ENCODE results near the gene MCAT. TPM values are rescaled to one million over a fixed set of nuclear protein-coding genes. Genes with fewer than 3 reads are reported as not detected.
"Not testable (repeated sequence)": the region's sequence is repeated elsewhere in the genome, so short reads cannot be mapped to it uniquely, and the experiment has no call there.

Gene MCAT
- total RNA-seq, 2 experiments from 2014 or later: 14.8 to 15.0 TPM

DNA sequence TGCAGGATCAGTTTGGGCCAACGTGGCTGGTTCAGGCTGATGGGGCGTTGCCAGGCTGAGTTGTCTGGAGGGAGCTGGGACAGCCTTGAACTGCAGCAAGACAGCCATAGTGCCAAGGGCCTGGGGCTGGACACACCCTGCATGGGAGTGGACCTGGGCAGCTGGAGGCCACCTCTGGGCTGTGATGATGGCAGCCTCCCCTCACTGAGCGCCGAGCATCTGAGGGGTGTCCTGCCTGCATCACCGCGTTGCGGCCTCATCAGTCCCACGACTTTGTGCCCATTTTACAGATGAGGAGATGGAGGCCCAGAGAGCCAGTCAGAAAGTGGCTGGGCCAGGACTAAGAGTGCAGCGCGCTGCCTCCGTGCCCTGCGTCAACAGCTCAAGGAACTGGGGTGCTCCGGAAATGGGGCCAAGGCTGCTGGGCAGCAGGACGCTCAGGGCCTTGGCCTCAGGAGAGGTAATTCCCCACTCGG is 7.6 kb upstream of the MCAT start:
- Mint-ChIP-seq H3K4me3 (peak overlapping the region; percentile 90), H3K27me3 (no peaks in the 10 kb centered on the region), H3K27ac (peak overlapping the region; percentile 86), H3K36me3 (ENCODE audit: low read depth) (no peaks in the 10 kb centered on the region), H3K4me1 (ENCODE audit: low read depth) (peaks cover 29% of the 10 kb centered on the region), H3K9me3 (no peaks in the 10 kb centered on the region)
- TF ChIP-seq, protein P1, sequence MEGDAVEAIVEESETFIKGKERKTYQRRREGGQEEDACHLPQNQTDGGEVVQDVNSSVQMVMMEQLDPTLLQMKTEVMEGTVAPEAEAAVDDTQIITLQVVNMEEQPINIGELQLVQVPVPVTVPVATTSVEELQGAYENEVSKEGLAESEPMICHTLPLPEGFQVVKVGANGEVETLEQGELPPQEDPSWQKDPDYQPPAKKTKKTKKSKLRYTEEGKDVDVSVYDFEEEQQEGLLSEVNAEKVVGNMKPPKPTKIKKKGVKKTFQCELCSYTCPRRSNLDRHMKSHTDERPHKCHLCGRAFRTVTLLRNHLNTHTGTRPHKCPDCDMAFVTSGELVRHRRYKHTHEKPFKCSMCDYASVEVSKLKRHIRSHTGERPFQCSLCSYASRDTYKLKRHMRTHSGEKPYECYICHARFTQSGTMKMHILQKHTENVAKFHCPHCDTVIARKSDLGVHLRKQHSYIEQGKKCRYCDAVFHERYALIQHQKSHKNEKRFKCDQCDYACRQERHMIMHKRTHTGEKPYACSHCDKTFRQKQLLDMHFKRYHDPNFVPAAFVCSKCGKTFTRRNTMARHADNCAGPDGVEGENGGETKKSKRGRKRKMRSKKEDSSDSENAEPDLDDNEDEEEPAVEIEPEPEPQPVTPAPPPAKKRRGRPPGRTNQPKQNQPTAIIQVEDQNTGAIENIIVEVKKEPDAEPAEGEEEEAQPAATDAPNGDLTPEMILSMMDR (IDR thresholded peaks at IDR 0.05): no peak
- CTCF ChIA-PET: no interaction called here
- no peak for DNase-seq
- intact Hi-C loops (cut with micrococcal nuclease): no loop called here
- ATAC-seq: no peak
- POLR2A ChIA-PET: interaction anchor here (0.8 kb wide), 1 partner anchor 35 kb away, joined by 3 read pairs; no protein-coding TSS in a partner anchor

DNA sequence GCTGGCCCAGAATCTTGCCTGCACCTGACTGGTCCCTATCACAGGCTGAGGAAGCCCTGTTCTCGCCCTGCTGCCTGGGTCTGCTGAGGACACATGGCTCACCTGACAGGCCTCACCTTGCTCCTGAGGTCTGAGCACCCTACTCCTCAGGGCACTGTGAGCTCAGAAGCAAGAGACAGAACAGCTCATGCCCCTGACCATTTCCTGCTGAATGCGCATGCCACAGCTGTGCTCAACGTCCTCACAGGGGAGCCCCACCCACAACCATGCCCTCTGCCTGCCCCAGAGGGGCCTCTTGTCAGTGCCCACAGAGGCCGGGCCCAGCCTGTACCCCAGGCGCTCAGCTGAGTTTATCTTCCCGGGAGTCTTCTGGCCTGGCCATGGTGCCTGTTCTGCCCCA is 5.4 kb upstream of the MCAT start:
- Mint-ChIP-seq H3K27ac (no peak overlapping the region), H3K36me3 (ENCODE audit: low read depth) (no peaks in the 10 kb centered on the region), H3K9me3 (no peaks in the 10 kb centered on the region), H3K4me1 (ENCODE audit: low read depth) (peaks cover 20% of the 10 kb centered on the region), H3K4me3 (no peak overlapping the region), H3K27me3 (no peaks in the 10 kb centered on the region)
- POLR2A ChIA-PET: no interaction called here
- TF ChIP-seq, protein P1 (IDR thresholded peaks at IDR 0.05): no peak
- CTCF ChIA-PET: no interaction called here
- ATAC-seq: no peak
- DNase-seq: peak; percentile 27
- intact Hi-C loops (cut with micrococcal nuclease): no loop called here

DNA sequence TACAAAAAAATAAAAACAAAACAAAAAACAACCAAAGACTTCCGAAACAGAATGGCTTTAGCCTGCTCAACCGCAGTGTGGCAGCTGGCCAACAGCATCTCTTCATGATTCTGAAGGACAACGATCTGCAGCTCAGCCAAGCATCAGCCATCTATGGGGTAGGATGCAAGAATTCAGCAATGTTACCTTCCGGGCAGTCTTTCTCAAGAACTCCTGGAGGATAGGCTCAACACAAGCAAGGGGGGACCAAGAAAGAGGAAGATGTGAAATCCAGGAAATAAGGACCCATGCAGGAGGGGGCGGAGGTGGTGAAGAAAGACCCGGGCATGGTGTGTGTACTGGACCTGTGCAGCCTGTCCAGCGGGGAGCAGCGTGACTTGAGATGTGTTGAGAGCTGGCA is 4.6 kb upstream of the MCAT start:
- H3K9me3 Mint-ChIP-seq: no peaks in the 10 kb centered on the region
- no peak overlapping the region for H3K27ac Mint-ChIP-seq
- no peaks in the 10 kb centered on the region for H3K27me3 Mint-ChIP-seq
- peaks cover 18% of the 10 kb centered on the region for H3K4me1 Mint-ChIP-seq (ENCODE audit: low read depth)
- DNase-seq (no peak), ATAC-seq (no peak)
- POLR2A ChIA-PET: no interaction called here
- no peak overlapping the region for H3K4me3 Mint-ChIP-seq
- TF ChIP-seq, protein P1 (IDR thresholded peaks at IDR 0.05): no peak
- intact Hi-C loops (cut with micrococcal nuclease): no loop called here
- no peaks in the 10 kb centered on the region for H3K36me3 Mint-ChIP-seq (ENCODE audit: low read depth)
- CTCF ChIA-PET: no interaction called here

DNA sequence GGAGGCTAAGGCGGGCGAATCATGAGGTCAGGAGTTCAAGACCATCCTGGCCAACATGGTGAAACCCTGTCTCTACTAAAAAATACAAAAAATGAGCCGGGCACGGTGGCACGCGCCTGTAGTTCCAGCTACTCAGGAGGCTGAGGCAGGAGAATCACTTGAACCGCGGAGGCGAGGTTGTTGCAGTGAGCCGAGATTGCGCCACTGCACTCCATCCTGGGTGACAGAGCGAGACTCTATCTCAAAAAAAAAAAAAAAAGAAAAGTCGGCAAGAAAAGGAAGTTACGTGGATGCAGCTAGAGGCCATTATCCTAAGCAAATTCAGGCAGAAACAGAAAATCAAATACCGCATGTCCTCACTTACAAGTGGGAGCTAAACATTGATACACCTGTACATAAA is 3.1 kb upstream of the MCAT start:
- H3K27me3 Mint-ChIP-seq; intact Hi-C loops (cut with micrococcal nuclease); H3K9me3 Mint-ChIP-seq; DNase-seq; H3K36me3 Mint-ChIP-seq (ENCODE audit: low read depth); POLR2A ChIA-PET; H3K4me3 Mint-ChIP-seq; ATAC-seq; H3K27ac Mint-ChIP-seq: not testable (repeated sequence)
- CTCF ChIA-PET: interaction anchor here (0.7 to 3.5 kb wide), 2 partner anchors 10 to 12 kb away, joined by 3 to 9 read pairs; no protein-coding TSS in a partner anchor
- H3K4me1 Mint-ChIP-seq (ENCODE audit: low read depth): peaks cover 24% of the 10 kb centered on the region

DNA sequence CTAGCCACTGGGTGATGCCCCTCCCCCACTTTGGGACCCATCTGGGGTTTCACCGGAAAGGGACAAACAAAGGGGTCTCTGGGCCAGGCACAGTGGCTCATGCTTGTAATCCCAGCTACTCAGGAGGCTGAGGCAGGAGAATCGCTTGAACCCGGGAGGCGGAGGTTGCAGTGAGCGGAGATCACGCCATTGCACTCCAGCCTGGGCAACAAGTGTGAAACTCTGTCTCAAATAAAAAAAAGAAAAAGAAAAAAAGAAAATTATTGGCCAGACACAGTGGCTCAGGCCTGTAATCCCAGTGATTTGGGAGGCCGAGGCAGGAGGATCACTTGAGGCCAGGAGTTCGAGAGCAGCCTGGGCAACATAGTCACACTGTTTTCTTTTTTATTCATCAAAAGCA is 2.2 kb upstream of the MCAT start:
- H3K9me3 Mint-ChIP-seq; H3K27ac Mint-ChIP-seq; H3K27me3 Mint-ChIP-seq; intact Hi-C loops (cut with micrococcal nuclease); H3K36me3 Mint-ChIP-seq (ENCODE audit: low read depth); DNase-seq; ATAC-seq; H3K4me3 Mint-ChIP-seq: not testable (repeated sequence)
- ChIA-PET POLR2A (interaction anchor here (0.7 to 1.0 kb wide), 2 partner anchors 40 to 531 kb away, joined by 3 to 4 read pairs; partner anchors contain the start of gene POLDIP3), CTCF (interaction anchor here (3.5 kb wide), 1 partner anchor 11 kb away, joined by 9 read pairs; no protein-coding TSS in a partner anchor)
- peaks cover 22% of the 10 kb centered on the region for H3K4me1 Mint-ChIP-seq (ENCODE audit: low read depth)

DNA sequence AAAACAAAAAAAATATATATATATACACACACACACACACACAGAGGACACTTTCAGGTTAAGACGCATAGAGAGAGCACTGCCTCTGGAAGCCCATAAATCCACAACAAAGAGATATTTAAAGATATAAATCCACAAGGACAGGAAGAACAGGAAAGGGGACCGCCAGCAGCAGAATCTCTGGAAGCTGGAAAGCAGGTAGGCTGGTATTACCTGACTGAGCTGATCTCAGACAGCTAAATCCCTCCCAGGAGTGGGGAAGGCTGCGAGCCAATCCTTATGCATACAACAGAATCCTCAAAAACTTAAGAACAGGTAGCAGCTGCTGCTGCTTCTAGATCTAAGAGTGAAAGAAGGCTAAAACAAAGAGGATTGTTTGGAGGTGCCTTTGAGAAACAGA is 1.8 kb upstream of the MCAT start:
- Mint-ChIP-seq H3K9me3 (no peaks in the 10 kb centered on the region), H3K27ac (no peak overlapping the region), H3K4me3 (no peak overlapping the region), H3K36me3 (ENCODE audit: low read depth) (peaks cover 13% of the 10 kb centered on the region), H3K27me3 (no peaks in the 10 kb centered on the region), H3K4me1 (ENCODE audit: low read depth) (peaks cover 26% of the 10 kb centered on the region)
- intact Hi-C loops (cut with micrococcal nuclease): no loop called here
- ATAC-seq (no peak), DNase-seq (no peak)
- TF ChIP-seq, protein P1 (IDR thresholded peaks at IDR 0.05): no peak
- ChIA-PET POLR2A (interaction anchor here (1.0 kb wide), 1 partner anchor 531 kb away, joined by 4 read pairs; the partner anchor contains the start of gene POLDIP3), CTCF (interaction anchor here (3.5 kb wide), 1 partner anchor 10 kb away, joined by 9 read pairs; no protein-coding TSS in a partner anchor)

All from activated CD8-positive, alpha-beta T cell treated with anti-CD3 and anti-CD28 coated beads for 36 hours (primary cell).